GM21717 (cell line): ENCODE measurements around the gene FAM81B.

ENCODE experiments used
- ATAC-seq: cut with Tn5 transposase; IDR thresholded peaks from one replicate; pipeline ENCODE4 v1.9.1; 2021; ENCODE audit warnings: mild to moderate bottlenecking, moderate library complexity; ENCODE audit not compliant: unreplicated experiment

The FAM81B gene

GRCh38 chr5:95401626-95402025, 10.5 kb downstream of the FAM81B start:
- no peak for ATAC-seq

- ATAC-seq = no peak
Observed at GRCh38 chr5:95403996-95404395, 12.8 kb downstream of the FAM81B start.

DNA sequence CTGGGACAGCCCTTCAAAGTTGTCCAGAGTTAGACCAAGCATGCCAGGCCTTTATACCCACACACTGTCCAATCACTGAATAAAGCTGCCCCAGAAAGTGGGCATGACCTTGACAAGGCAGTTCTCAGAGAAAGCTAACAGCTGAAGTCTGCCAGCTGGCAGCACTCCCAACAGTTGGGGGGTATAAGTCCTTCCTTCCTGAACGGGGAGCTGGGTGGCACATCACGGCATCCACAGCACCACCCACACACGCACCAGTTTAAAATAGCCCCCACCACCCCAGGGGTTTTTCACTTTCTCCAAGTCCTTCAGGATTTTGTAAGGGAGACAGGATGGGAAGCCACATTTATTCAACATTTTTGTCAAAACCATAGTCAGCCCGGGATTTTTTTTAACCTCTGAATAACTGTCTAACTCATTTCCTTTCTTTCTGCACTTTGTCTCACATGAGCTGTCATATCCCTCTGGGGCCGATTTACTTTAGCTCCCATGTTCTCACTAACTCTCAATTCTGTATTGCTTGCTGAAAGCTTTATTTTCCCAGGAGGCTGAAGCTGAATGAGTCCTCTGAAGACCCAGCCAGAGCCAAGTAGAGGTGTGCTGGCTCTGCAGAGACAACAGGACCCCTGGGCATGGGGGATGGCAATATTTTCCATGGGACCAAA, 15.4 kb downstream of the FAM81B start:
- ATAC-seq = no peak

DNA sequence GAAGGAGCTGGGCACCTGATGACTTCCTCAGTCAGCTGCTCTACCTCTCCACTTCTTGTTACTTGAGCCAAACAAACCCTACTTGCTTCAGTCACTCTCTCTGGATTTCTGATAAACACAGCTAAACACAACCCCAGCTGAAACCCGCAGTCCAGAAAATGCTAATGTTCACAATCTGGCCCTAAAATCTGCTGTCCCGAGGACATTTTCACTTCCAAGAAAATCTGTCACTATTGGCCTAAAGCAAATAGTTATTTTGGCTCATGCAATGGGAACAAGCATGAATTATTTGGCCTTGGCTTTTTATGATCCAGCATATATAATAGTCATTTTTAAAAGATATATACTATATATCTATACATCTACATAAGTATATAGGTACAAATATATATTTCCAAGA, 19.1 kb downstream of the FAM81B start:
- ATAC-seq = no peak

GRCh38 chr5:95411474-95411873, 20.3 kb downstream of the FAM81B start:
- ATAC-seq = no peak

GRCh38 chr5:95414451-95414850, 23.3 kb downstream of the FAM81B start:
- no peak for ATAC-seq

DNA sequence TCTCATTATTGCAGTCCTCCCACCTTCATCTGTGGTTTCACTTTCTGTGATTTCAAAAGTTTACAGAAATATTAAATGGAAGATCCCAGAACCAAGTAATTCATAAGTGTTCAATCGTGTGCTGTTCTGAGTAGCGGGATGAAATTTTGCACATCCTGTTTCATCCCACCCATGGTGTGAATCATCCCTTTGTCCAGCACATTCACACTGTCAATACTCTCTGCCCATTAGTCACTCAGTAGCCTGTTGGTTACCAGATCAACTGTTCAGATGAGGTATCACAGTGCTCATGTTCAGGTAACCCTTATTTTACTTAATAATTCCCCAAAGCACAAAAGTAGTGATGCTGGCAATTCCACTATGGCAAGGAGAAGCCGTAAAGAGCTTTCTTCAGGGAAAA, 26.8 kb downstream of the FAM81B start:
- no peak for ATAC-seq

DNA sequence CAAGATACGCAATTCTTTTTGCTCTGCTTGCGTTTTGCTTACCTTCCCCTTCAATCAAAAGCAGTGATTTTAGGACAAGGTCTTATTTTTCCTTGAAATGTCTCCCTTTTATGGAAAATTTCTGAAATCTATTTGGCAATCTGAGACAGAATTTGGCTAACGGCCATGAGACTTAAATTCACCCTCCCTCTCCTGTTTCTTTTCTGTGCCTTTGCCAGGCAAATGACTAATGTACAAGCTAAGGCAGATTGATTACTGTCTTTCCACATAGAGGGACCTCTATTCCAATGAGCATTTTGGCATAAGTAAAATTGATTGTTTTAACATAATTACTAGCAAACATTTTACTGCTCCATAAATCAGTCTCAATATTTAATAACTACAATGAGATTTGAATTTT, 31.7 kb downstream of the FAM81B start:
- ATAC-seq = no peak

DNA sequence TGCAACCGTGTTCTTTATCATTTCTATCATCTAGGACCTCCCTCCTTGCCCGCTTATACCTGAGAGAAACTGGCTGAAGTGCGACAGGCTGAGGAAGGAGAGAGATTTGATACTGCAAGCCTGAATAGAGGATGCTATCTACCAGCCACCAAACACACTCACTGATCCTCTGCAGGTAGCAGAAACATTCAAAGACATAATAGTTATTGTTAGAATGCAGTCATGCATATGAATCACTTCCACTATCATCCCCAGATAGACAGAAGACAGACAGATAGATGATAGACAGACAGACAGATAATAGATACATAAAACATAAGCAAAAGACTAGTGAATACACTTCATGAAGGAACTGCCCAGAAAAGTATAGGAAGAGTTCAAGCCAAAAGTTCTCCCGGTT, 32.9 kb downstream of the FAM81B start:
- no peak for ATAC-seq

- no peak for ATAC-seq
Observed at GRCh38 chr5:95424526-95424925, 33.4 kb downstream of the FAM81B start.

- no peak for ATAC-seq
Observed at GRCh38 chr5:95426227-95426626, 35.1 kb downstream of the FAM81B start.

DNA sequence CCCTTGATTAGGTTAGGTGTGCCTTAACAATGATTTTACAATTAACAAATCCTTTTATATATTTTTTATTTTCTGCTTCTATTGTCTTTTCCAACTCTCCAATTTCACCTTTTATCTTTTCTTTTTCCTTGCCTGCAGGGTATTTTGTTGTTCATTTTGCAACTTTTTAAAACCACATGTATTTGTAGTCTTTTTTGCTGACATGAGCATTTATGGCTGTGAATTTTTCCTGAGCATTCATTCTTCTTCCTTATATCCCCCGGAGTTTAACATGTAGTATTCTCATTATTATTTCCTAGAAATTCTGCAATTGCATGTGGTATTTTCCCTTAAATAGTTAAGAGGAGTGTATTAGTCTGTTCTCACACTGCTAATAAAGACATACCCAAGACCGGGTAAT, 41.6 kb downstream of the FAM81B start:
- ATAC-seq = no peak

- no peak for ATAC-seq
Observed at GRCh38 chr5:95439801-95440493, 48.8 kb downstream of the FAM81B start.

DNA sequence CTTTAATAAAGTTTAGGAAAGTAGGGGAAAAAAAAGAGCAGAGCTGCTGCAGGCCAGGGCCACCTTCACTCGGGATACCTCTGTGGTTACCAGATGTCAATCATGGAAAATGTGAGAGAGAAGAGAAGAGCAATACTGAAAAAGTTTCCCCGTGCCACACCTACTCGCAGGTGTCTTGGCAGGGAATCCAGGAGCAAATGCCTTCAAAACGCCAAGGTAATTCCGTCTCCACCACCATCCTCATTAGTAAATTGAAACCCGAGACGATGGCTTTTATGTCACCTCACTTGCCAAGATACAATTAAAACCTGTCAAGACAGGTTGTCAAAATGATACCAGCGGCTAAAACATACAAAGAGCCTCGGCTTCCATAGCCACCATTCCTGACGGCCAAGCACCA, 49.7 kb downstream of the FAM81B start:
- ATAC-seq = no peak

DNA sequence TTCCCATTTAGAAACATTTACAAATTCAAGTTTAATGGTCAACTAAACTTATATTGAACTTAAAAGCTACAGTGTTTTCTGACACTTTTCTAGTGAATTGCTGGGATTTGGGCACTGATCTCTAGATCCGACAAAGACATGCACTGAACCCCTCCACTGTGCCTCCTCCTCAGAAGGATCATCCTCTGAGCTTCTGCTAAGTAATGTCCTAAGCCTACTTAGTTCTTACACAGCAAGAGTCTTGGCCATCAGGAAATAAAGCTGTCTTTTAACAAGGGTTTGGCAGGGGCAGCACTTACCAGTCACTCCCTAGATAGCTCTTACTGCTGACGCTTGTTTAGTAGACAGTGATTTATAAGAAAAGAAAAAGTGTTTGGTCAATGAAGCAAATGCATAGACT, 50.5 kb downstream of the FAM81B start:
- no peak for ATAC-seq

GRCh38 chr5:95445442-95445841, 54.3 kb downstream of the FAM81B start:
- no peak for ATAC-seq

- no peak for ATAC-seq
Observed at GRCh38 chr5:95445995-95446394, 54.8 kb downstream of the FAM81B start.

DNA sequence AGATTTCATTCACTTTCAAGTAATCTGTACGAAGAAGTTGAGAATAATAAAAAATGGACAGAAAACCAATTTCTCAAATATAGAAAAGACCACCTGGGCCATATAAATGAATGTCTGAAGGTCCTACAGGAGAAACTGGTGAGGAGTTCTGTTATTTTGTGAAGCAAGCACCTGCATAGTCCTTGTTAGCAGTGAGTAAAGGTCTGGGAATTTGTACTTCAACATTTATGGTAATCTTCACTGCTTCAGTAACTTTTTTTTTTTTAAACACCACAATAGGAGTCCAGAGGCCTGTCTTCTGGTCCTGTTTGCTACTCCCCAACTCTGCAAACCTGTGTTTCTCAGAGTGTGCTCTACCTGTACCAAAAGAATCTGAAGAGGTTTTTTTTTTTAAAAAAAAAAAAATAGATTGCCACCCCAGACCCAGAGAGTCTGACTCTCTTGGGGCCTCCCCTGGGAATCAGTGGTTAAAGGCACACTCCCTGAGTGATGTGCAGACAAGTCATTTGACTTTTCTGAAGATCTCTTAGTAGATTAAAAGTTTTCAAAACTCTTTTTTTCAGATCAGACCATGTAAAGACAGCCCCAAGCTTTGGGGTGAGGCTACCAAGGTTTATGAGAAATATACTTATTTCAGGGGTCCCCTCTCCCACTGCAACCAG, 55.5 kb downstream of the FAM81B start:
- no peak for ATAC-seq

- ATAC-seq = no peak
Observed at GRCh38 chr5:95447961-95448360, 56.8 kb downstream of the FAM81B start.

DNA sequence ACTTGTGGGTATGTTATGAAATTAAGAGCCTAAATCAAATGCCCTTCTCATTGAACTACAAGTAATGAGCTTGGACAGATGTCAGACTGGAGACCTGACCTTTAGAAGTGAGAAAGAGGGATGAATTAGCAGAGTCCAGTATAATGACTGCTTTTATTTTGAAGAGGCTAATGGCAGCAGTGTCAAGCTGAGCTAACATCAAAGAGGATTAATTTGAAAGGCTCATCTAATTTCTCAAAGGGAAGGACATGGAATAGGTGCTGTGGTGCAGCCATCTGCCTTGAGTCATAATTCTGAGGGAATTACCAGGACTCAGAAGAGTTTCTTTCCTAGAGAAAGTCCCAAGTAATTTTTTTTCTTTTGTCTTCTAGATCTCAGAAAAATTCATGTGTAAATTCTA, 57.6 kb downstream of the FAM81B start:
- ATAC-seq = no peak

- ATAC-seq = no peak
Observed at GRCh38 chr5:95449460-95449859, 58.3 kb downstream of the FAM81B start.

DNA sequence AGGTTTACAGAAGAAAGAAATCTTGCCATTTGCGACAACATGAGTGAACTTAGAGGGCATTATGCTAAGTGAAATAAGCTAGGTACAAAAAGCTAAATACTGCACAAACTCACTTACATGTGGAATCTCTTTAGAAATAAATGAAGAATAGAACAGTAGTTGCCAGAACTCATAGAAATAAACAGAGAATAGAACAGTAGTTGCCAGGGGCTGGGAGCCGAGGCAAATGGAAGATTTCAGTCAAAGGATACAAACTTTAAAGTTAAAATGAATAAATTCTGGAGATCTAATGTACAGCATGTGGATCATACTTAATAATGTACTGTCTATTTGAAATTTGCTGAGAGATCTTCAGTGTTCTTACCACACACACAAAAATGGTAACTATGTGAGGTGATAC, 63.4 kb downstream of the FAM81B start:
- no peak for ATAC-seq
